HCT116 (cell line): ENCODE measurements around the gene C15orf62. TPM values are rescaled to one million over a fixed set of nuclear protein-coding genes. Genes with fewer than 3 reads are reported as not detected.

Experiments used
- ATAC-seq: fragments of 200-7000 bp; cut with Tn5 transposase; 2 replicates; pipeline ENCODE4 v1.9.1; 2020; ENCODE audit warnings: mild to moderate bottlenecking, moderate library complexity
- BruUV-seq: library from RNA; stranded (reverse); fragments of 400-500 nt; replicated peaks from 2 replicates; lab custom pipeline; 2021; lab: Mats Ljungman, UMichigan
- CTCF ChIA-PET: fragments of 300-600 bp; sonication (Branson Sonifier 250); formaldehyde crosslinking; loops from one replicate; lab custom pipeline; 2021; ENCODE audit warnings: antibody characterized with exemption; lab: Charles Lee
- POLR2A ChIA-PET: fragments of 300-600, 350-600 bp; sonication (Branson Sonifier 250); formaldehyde crosslinking; loops from one replicate; lab custom pipeline; 2021; ENCODE audit warnings: antibody characterized with exemption; lab: Charles Lee
- RAD21 ChIA-PET, 2 experiments: fragments of 300-600 bp; sonication (Branson Sonifier 250); formaldehyde crosslinking; loops; one replicate each; lab custom pipeline; 2023; ENCODE audit warnings: low total read pairs in 2 of 2; ENCODE audit not compliant: uncharacterized antibody in 2 of 2, unreplicated experiment in 2 of 2, low non-redundant PET in 1 of 2; lab: Charles Lee
- DNase-seq: peaks from one replicate; pipeline ENCODE4 v3.0.0-alpha.2; 2010; ENCODE audit warnings: low read depth, low spot score
- H2AFZ ChIP-seq: fragments of 200-600 bp; shearing (Covaris generic), sonication (generic); 2 replicates; pipeline ENCODE4 v1.6.1; 2017; ENCODE audit warnings: low read depth, mixed run types, mixed read lengths, antibody characterized with exemption, low read length; ENCODE audit not compliant: poor library complexity, severe bottlenecking
- H3K27ac ChIP-seq: 2 replicates; pipeline ENCODE4 v1.5.1; 2012; ENCODE audit warnings: low read depth, low read length
- H3K27me3 ChIP-seq: fragments of 200-600 bp; sonication (generic); 2 replicates; pipeline ENCODE4 v1.6.1; 2016; ENCODE audit warnings: mixed run types, low read length, mixed read lengths; ENCODE audit not compliant: insufficient read depth
- H3K36me3 ChIP-seq, 2 experiments: fragments of 200-500 bp in 1 of 2; fragments of 200-600 bp in 1 of 2; sonication (Bioruptor generic) in 1 of 2; sonication (generic) in 1 of 2; 2 replicates each; pipeline versions ENCODE4 v1.5.1 to v1.6.1; 2014 to 2016; ENCODE audit warnings: low read length in 2 of 2, inconsistent platforms in 1 of 2, mixed read lengths in 1 of 2, mixed run types in 1 of 2; ENCODE audit not compliant: insufficient read depth in 2 of 2, control insufficient read depth in 1 of 2
- H3K4me1 ChIP-seq, 2 experiments: fragments of 200-600 bp in 1 of 2; sonication (generic) in 1 of 2; 2 replicates each; pipeline versions ENCODE4 v1.5.1 to v1.6.1; 2012 to 2017; ENCODE audit warnings: low read length in 2 of 2, inconsistent platforms in 1 of 2, mild to moderate bottlenecking in 1 of 2, mixed read lengths in 1 of 2, mixed run types in 1 of 2, moderate library complexity in 1 of 2; ENCODE audit not compliant: insufficient read depth in 2 of 2, control insufficient read depth in 1 of 2
- H3K4me2 ChIP-seq: fragments of 200-600 bp; sonication (generic); 2 replicates; pipeline ENCODE4 v1.6.1; 2017; ENCODE audit warnings: mixed run types, low read length, mixed read lengths
- H3K4me3 ChIP-seq, 2 experiments: fragments of 200-600 bp in 1 of 2; sonication (generic) in 1 of 2; replicated peaks in 1 of 2; 2 replicates each; pipeline ENCODE4 v1.5.1; 2011 to 2016; ENCODE audit warnings: low read length in 2 of 2, control low read depth in 1 of 2, low read depth in 1 of 2, mild to moderate bottlenecking in 1 of 2, mixed read lengths in 1 of 2, mixed run types in 1 of 2
- H3K79me2 ChIP-seq: fragments of 200-600 bp; sonication (generic); 2 replicates; pipeline ENCODE4 v1.6.1; 2017; ENCODE audit warnings: mild to moderate bottlenecking, mixed run types, low read length, moderate library complexity, mixed read lengths; ENCODE audit not compliant: insufficient read depth
- H3K9ac ChIP-seq: fragments of 200-600 bp; sonication (generic); 2 replicates; pipeline ENCODE4 v1.6.1; 2016; ENCODE audit warnings: low read length, mixed read lengths
- H3K9me2 ChIP-seq: fragments of 200-600 bp; sonication (generic), shearing (Covaris generic); 2 replicates; pipeline ENCODE4 v1.6.1; 2017; ENCODE audit warnings: mixed run types, mild to moderate bottlenecking, moderate library complexity; ENCODE audit not compliant: insufficient read depth
- H3K9me3 ChIP-seq, 2 experiments: fragments of 200-500 bp in 1 of 2; fragments of 200-600 bp in 1 of 2; sonication (Bioruptor generic) in 1 of 2; sonication (generic) in 1 of 2; 2 replicates each; pipeline ENCODE4 v1.6.1; 2014 to 2017; ENCODE audit warnings: low read length in 2 of 2, mixed read lengths in 2 of 2, inconsistent platforms in 1 of 2, low read depth in 1 of 2, mild to moderate bottlenecking in 1 of 2, mixed run types in 1 of 2, moderate library complexity in 1 of 2; ENCODE audit not compliant: control insufficient read depth in 1 of 2, insufficient read depth in 1 of 2
- H4K20me1 ChIP-seq: fragments of 200-600 bp; sonication (generic), shearing (Covaris generic); 2 replicates; pipeline ENCODE4 v1.6.1; 2017; ENCODE audit warnings: mixed run types, mild to moderate bottlenecking, moderate library complexity; ENCODE audit not compliant: insufficient read depth
- EGR1 ChIP-seq: IDR thresholded peaks from 2 replicates; pipeline ENCODE4 v1.6.1; 2012; ENCODE audit warnings: low read depth
- YY1 ChIP-seq: IDR thresholded peaks from 2 replicates; pipeline ENCODE4 v1.6.1; 2011; ENCODE audit warnings: low read length, low read depth, moderate library complexity, mild to moderate bottlenecking; ENCODE audit not compliant: insufficient replicate concordance; ENCODE audit errors: extremely low read depth
- intact Hi-C: fragments of 100-400 bp; cut with micrococcal nuclease; formaldehyde crosslinking; loops from 2 replicates; pipeline ENCODE4 v1.10.0; 2022
- total RNA-seq: library from RNA; stranded (reverse); gene quantifications from one replicate; pipeline ENCODE4 v1.2.1, GENCODE V29; 2021; ENCODE audit not compliant: unreplicated experiment
- TF ChIP-seq, protein P1 (sequence below): IDR thresholded peaks from 2 replicates; pipeline ENCODE4 v1.6.1; 2012

C15orf62 gene
- total RNA-seq, 1 experiment from 2014 or later, result 0.10 TPM

DNA sequence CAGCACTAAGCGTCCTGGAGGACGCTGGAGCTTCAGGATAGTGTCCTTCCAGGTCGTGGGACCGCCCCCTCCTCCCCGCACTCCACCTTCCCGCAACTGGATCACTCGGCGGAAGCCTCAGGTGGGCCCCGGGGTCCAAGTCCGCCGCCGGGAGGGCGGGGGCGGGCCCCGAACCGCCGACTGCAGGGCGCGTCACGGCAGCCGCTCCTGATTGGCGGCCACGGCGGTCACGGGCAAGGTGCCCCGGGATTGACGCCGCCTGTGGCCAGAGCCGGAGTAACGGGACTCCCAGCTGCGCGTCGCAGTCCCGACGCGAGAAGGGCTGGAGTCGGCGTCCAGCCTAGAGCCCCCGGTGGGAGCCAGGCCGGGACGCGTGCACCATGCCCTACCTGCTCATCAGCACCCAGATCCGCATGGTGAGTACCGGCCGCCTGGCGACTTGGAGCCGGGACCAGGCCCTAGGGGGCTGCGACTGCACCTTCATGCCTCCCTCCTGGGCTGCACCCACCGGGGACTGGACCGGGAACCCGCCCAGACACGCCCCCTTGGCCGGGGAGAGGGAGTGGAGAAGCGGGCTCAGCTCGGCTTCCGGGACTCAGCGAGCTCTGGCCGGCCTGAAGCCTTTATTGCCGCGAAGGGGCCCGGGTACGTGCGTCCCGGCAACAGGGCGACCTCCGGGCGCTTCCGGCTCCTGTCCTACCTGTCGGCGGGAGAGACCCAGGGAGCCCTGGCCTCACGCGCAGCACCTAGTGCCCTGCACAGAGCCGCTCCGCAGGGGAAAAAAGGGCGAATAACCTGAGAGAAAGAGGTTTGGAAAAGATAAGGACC lies 5.8 kb upstream of the C15orf62 start, which contains the start of gene GCHFR (continued):
- TF ChIP-seq YY1, result no peak
- TF ChIP-seq, protein P1, sequence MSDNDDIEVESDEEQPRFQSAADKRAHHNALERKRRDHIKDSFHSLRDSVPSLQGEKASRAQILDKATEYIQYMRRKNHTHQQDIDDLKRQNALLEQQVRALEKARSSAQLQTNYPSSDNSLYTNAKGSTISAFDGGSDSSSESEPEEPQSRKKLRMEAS, result peak; percentile 28; the same call in 1 of the 2 replicates
- TF ChIP-seq EGR1, result peak; percentile 39; the same call in 1 of the 2 replicates
- TF ChIP-seq, all 23 proteins: peak for 5

DNA sequence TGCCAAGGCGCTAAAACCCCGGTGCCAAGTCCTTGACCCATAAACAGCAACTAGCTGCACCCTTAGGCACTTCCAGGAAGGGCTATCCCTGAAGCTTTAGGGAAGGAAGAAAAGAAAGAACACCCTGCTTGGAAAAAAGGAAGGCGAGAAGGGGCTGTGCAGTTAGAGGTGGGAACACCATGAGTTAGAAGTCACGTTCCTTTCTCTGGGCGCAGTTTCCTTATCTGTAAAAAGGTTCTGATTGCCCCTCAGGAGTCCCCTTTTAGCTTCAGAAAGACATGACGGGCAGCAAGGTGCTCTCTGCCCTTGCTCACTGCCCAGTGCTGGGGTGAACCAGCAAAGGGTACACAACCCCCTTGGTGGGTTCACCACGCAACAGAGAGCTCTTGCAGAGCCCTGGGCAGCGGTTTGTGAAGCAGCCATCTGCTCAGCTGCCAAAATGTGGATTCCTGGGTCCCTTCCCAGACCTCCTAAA lies 5.1 kb upstream of the C15orf62 start:
- Histone ChIP-seq H3K4me1 (peaks cover 29 to 62% of the 10 kb centered on the region in 2 experiments), H2AFZ (no peak overlapping the region), H4K20me1 (no peaks in the 10 kb centered on the region), H3K9ac (no peak overlapping the region), H3K36me3 (no peaks in the 10 kb centered on the region), H3K4me3 (no peak overlapping the region), H3K4me2 (peak overlapping the region; percentile 81), H3K27ac (no peak overlapping the region; the same call in 1 of the 2 replicates), H3K9me3 (no peaks in the 10 kb centered on the region), H3K9me2 (no peaks in the 10 kb centered on the region), H3K79me2 (no peaks in the 10 kb centered on the region), H3K27me3 (no peaks in the 10 kb centered on the region)
- intact Hi-C loops, result no loop called here
- ChIA-PET CTCF (no interaction called here), POLR2A (no interaction called here), RAD21 (no interaction called here)
- DNase-seq, result no peak
- TF ChIP-seq YY1, result no peak
- TF ChIP-seq, protein P1, result no peak
- no peak for ATAC-seq
- no TSS peak for BruUV-seq
